ENCODE results near the gene APBA1. TPM values are rescaled to one million over a fixed set of nuclear protein-coding genes. Genes with fewer than 3 reads are reported as not detected.

The APBA1 gene
- total and polyA plus RNA-seq, 7 donors, result 0.23 to 4.2 (median 0.81) TPM

- Histone ChIP-seq H3K4me3 (no peak overlapping the region), H3K27ac (no peak overlapping the region), H3K36me3 (ENCODE audit: insufficient read depth in 1 of 2, low read depth in 1 of 2) (no peaks in the 10 kb centered on the region), H3K9me3 (peaks cover 6% of the 10 kb centered on the region), H3K27me3 (ENCODE audit: insufficient read depth in 3 of 3, low read length in 2 of 3) (peaks cover 0 to 1% (median 0%) of the 10 kb centered on the region in 3 donors), H3K4me1 (no peaks in the 10 kb centered on the region)
- TF ChIP-seq, protein P1, sequence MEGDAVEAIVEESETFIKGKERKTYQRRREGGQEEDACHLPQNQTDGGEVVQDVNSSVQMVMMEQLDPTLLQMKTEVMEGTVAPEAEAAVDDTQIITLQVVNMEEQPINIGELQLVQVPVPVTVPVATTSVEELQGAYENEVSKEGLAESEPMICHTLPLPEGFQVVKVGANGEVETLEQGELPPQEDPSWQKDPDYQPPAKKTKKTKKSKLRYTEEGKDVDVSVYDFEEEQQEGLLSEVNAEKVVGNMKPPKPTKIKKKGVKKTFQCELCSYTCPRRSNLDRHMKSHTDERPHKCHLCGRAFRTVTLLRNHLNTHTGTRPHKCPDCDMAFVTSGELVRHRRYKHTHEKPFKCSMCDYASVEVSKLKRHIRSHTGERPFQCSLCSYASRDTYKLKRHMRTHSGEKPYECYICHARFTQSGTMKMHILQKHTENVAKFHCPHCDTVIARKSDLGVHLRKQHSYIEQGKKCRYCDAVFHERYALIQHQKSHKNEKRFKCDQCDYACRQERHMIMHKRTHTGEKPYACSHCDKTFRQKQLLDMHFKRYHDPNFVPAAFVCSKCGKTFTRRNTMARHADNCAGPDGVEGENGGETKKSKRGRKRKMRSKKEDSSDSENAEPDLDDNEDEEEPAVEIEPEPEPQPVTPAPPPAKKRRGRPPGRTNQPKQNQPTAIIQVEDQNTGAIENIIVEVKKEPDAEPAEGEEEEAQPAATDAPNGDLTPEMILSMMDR (IDR thresholded peaks at IDR 0.05), result no peak
- 97 to 100% (median 99%) methylated on average over 2 of the region's 2 CpGs for WGBS, 3 donors
- ATAC-seq (no peak), DNase-seq (no peak)
- intact Hi-C loops (cut with DNase I), result no loop called here
Measured at GRCh38 chr9:69526699-69527098, 145.5 kb downstream of the APBA1 start.

GRCh38 chr9:69519470-69520240, 152.5 kb downstream of the APBA1 start:
- no peak for ATAC-seq
- Histone ChIP-seq H3K27ac (no peak overlapping the region), H3K4me3 (no peak overlapping the region), H3K27me3 (ENCODE audit: insufficient read depth in 3 of 3, low read length in 2 of 3) (no peaks in the 10 kb centered on the region), H3K36me3 (ENCODE audit: insufficient read depth in 1 of 2, low read depth in 1 of 2) (no peaks in the 10 kb centered on the region), H3K4me1 (no peaks in the 10 kb centered on the region), H3K9me3 (no peaks in the 10 kb centered on the region)
- TF ChIP-seq, protein P1 (IDR thresholded peaks at IDR 0.05), result no peak
- no peak for DNase-seq
- 77 to 84% (median 81%) methylated on average over 5 of the region's 5 CpGs for WGBS, 3 donors
- intact Hi-C loops (cut with DNase I), result loop anchor here in 1 of 2 donors (2.0 kb wide), 1 partner anchor 19 kb away; no protein-coding TSS in a partner anchor

GRCh38 chr9:69516353-69517322, 155.5 kb downstream of the APBA1 start:
- ATAC-seq, result no peak
- WGBS, 3 donors, result 90 to 94% (median 94%) methylated on average over 106 to 111 of the region's 111 CpGs
- no peaks in the 10 kb centered on the region for H3K27me3 ChIP-seq (ENCODE audit: insufficient read depth in 3 of 3, low read length in 2 of 3)
- no peaks in the 10 kb centered on the region for H3K36me3 ChIP-seq (ENCODE audit: insufficient read depth in 1 of 2, low read depth in 1 of 2)
- intact Hi-C loops (cut with DNase I), result no loop called here
- no peak overlapping the region for H3K4me3 ChIP-seq
- no peak for DNase-seq
- H3K27ac ChIP-seq, result no peak overlapping the region
- TF ChIP-seq, protein P1 (IDR thresholded peaks at IDR 0.05), result no peak
- no peaks in the 10 kb centered on the region for H3K4me1 ChIP-seq
- no peaks in the 10 kb centered on the region for H3K9me3 ChIP-seq

GRCh38 chr9:69515810-69516209, 156.4 kb downstream of the APBA1 start:
- H3K27ac ChIP-seq, result no peak overlapping the region
- DNase-seq, result no peak
- TF ChIP-seq, protein P1 (IDR thresholded peaks at IDR 0.05), result no peak
- intact Hi-C loops (cut with DNase I), result no loop called here
- no peaks in the 10 kb centered on the region for H3K36me3 ChIP-seq (ENCODE audit: insufficient read depth in 1 of 2, low read depth in 1 of 2)
- no peaks in the 10 kb centered on the region for H3K4me1 ChIP-seq
- 96 to 99% (median 97%) methylated on average over 23 of the region's 23 CpGs for WGBS, 3 donors
- H3K4me3 ChIP-seq, result no peak overlapping the region
- ATAC-seq, result no peak
- H3K27me3 ChIP-seq (ENCODE audit: insufficient read depth in 3 of 3, low read length in 2 of 3), result no peaks in the 10 kb centered on the region
- no peaks in the 10 kb centered on the region for H3K9me3 ChIP-seq

Data from psoas muscle (tissue), 8 donors.